Epithelial cell of esophagus (primary cell): ENCODE data around the gene MLANA.

Source experiments
- DNase-seq: peaks from one replicate; pipeline ENCODE4 v3.0.0; 2010; ENCODE audit warnings: low read depth
- H3K4me3 ChIP-seq: 2 replicates; pipeline ENCODE4 v1.5.1; 2011; ENCODE audit warnings: mild to moderate bottlenecking, low read length, control low read depth
- CTCF ChIP-seq: IDR thresholded peaks from 2 replicates; pipeline ENCODE4 v1.5.1; 2011; ENCODE audit warnings: low read depth, mild to moderate bottlenecking, low read length, control low read depth, inconsistent platforms; ENCODE audit not compliant: insufficient read depth; ENCODE audit errors: missing control alignments

Gene MLANA

DNA sequence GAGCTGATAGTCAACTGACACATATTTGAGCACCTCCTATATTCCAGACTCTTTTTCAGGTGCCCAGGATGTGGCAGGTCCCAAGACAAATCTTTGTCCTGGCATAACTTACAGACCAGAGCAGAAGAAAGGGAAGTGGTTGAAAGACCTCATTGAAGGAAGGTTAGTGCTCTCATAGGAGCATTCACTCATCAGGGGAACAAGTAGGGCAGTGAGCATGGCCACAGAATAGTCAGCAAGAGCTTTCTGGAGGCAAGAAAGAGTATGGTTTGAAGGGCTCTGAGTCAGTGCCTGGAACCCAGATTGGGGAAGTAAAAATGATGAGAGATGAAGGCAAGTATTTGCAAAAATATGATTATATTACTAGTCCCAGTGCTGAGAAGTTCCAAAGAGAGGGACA, 32.8 kb upstream of the MLANA start:
- TF ChIP-seq CTCF: no peak
- H3K4me3 ChIP-seq: no peak overlapping the region
- no peak for DNase-seq

DNA sequence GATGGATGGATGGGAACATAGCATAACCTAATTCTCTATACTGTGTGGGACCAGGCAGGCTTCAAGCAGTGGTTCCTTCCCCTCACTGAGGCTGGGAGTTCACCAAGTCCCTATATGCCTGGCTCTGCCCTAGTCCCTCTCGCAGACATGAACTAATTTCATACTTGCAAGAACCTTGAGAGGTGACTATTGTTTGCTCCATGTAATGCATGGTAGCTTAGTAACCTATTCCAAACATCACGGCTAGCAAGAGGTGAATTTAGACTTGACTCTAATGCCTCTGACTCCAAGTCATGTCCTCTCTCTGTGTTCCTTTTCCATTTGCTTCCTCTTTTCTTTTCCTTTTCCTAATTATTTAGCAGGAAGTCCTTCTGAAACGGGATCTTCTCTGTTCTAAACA, 31.9 kb upstream of the MLANA start:
- DNase-seq: no peak
- no peak overlapping the region for H3K4me3 ChIP-seq
- TF ChIP-seq CTCF: no peak

- no peak overlapping the region for H3K4me3 ChIP-seq
- no peak for DNase-seq
- no peak for TF ChIP-seq CTCF
Measured at GRCh38 chr9:5863092-5863746, 27.5 kb upstream of the MLANA start.

DNA sequence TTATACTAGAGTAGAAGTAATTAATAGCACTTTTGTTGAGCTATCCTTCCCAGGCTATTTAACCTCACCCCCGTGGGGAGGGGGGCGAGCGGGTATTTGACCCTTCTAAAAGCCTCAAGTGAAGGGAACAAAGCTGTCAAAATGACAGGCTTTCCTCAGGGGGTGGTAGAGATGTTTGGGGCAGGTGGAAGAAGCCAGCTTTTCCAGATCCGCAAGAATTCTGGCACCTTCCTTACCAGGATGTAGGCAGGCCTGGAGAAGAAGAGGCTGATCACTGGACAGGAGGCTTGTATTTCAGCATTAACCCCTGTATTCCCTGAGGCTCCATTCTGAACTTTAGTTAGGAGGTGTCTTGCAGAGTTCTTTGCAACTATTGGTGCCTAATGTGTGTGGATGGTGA, 26.2 kb upstream of the MLANA start:
- TF ChIP-seq CTCF: no peak
- no peak for DNase-seq
- H3K4me3 ChIP-seq: no peak overlapping the region

- no peak overlapping the region for H3K4me3 ChIP-seq
- no peak for TF ChIP-seq CTCF
- DNase-seq: no peak
Measured at GRCh38 chr9:5866272-5866671, 24.4 kb upstream of the MLANA start.

- H3K4me3 ChIP-seq: no peak overlapping the region
- DNase-seq: no peak
- TF ChIP-seq CTCF: no peak
Measured at GRCh38 chr9:5866685-5867084, 24.0 kb upstream of the MLANA start.

DNA sequence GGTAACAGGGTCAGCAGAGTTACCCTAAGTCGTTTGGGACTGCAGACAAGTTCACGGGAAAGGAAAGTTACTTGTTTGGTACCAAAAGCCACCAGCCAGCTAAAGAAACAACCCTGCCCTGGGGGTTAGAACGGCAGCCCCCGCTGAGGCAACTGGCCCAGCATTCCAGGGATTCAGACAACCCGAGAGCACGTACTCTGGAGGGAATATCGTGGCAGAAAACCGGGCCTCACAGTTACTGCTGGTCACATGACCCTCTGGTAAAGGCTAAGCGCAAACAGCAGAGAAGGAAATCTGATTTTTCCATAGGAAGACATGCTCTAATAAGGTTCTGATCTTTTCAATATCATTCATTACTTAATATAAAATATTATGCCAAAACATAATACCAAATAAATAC, 22.5 kb upstream of the MLANA start:
- no peak for TF ChIP-seq CTCF
- H3K4me3 ChIP-seq: no peak overlapping the region
- DNase-seq: no peak
